Measurements from ENCODE around the gene DMRT3.

The DMRT3 gene

GRCh38 chr9:950139-950538, 26.3 kb upstream of the DMRT3 start:
- H3F3A ChIP-seq (ENCODE audit: control insufficient read depth, insufficient read depth): no peaks in the 10 kb centered on the region
- H3K27ac ChIP-seq (ENCODE audit: low read depth, low read length): no peak overlapping the region
- no peak overlapping the region for H3K4me3 ChIP-seq (ENCODE audit: low read length)
- no peaks in the 10 kb centered on the region for H3K9me3 ChIP-seq (ENCODE audit: control insufficient read depth, insufficient read depth, low read length)
- H3K4me2 ChIP-seq (ENCODE audit: low read length): no peak overlapping the region
- no peaks in the 10 kb centered on the region for H3K9me2 ChIP-seq (replicated peaks; ENCODE audit: control insufficient read depth, low read length)
- no peaks in the 10 kb centered on the region for H3K4me1 ChIP-seq (ENCODE audit: control insufficient read depth, low read length)
- no peaks in the 10 kb centered on the region for H4K20me1 ChIP-seq (ENCODE audit: control insufficient read depth, insufficient read depth, low read depth, low read length)
- no peaks in the 10 kb centered on the region for H3K79me2 ChIP-seq (ENCODE audit: control insufficient read depth, low read length)
- peaks cover 11% of the 10 kb centered on the region; the same call in 1 of the 2 replicates for H3K27me3 ChIP-seq (ENCODE audit: control insufficient read depth, low read length)
- H3K36me3 ChIP-seq (ENCODE audit: control insufficient read depth, low read length): no peaks in the 10 kb centered on the region
- no peak for TF ChIP-seq EZH2phosphoT487 (IDR thresholded peaks at IDR 0.05; ENCODE audit: borderline replicate concordance, low read length)
- TF ChIP-seq CTCF (IDR thresholded peaks at IDR 0.05; ENCODE audit: low read depth, low read length, poor library complexity, severe bottlenecking): no peak

- H3K9me2 ChIP-seq (replicated peaks; ENCODE audit: control insufficient read depth, low read length): no peaks in the 10 kb centered on the region
- H3K4me1 ChIP-seq (ENCODE audit: control insufficient read depth, low read length): no peaks in the 10 kb centered on the region
- peaks cover 11% of the 10 kb centered on the region; the same call in 1 of the 2 replicates for H3K27me3 ChIP-seq (ENCODE audit: control insufficient read depth, low read length)
- H3K9me3 ChIP-seq (ENCODE audit: control insufficient read depth, insufficient read depth, low read length): no peaks in the 10 kb centered on the region
- no peak overlapping the region for H3K27ac ChIP-seq (ENCODE audit: low read depth, low read length)
- TF ChIP-seq CTCF (IDR thresholded peaks at IDR 0.05; ENCODE audit: low read depth, low read length, poor library complexity, severe bottlenecking) (no peak), EZH2phosphoT487 (IDR thresholded peaks at IDR 0.05; ENCODE audit: borderline replicate concordance, low read length) (no peak)
- no peaks in the 10 kb centered on the region for H4K20me1 ChIP-seq (ENCODE audit: control insufficient read depth, insufficient read depth, low read depth, low read length)
- no peak overlapping the region for H3K4me3 ChIP-seq (ENCODE audit: low read length)
- no peaks in the 10 kb centered on the region for H3F3A ChIP-seq (ENCODE audit: control insufficient read depth, insufficient read depth)
- no peaks in the 10 kb centered on the region for H3K36me3 ChIP-seq (ENCODE audit: control insufficient read depth, low read length)
- H3K4me2 ChIP-seq (ENCODE audit: low read length): no peak overlapping the region
- no peaks in the 10 kb centered on the region for H3K79me2 ChIP-seq (ENCODE audit: control insufficient read depth, low read length)
Observed at GRCh38 chr9:952546-952945, 23.9 kb upstream of the DMRT3 start.

- Histone ChIP-seq H3K79me2 (ENCODE audit: control insufficient read depth, low read length) (no peaks in the 10 kb centered on the region), H4K20me1 (ENCODE audit: control insufficient read depth, insufficient read depth, low read depth, low read length) (no peaks in the 10 kb centered on the region), H3K4me1 (ENCODE audit: control insufficient read depth, low read length) (no peaks in the 10 kb centered on the region), H3K4me3 (ENCODE audit: low read length) (no peak overlapping the region), H3F3A (ENCODE audit: control insufficient read depth, insufficient read depth) (no peaks in the 10 kb centered on the region), H3K9me3 (ENCODE audit: control insufficient read depth, insufficient read depth, low read length) (no peaks in the 10 kb centered on the region), H3K9me2 (replicated peaks; ENCODE audit: control insufficient read depth, low read length) (no peaks in the 10 kb centered on the region), H3K36me3 (ENCODE audit: control insufficient read depth, low read length) (no peaks in the 10 kb centered on the region), H3K27me3 (ENCODE audit: control insufficient read depth, low read length) (peaks cover 6% of the 10 kb centered on the region; the same call in 1 of the 2 replicates), H3K27ac (ENCODE audit: low read depth, low read length) (no peak overlapping the region), H3K4me2 (ENCODE audit: low read length) (no peak overlapping the region)
- TF ChIP-seq CTCF (IDR thresholded peaks at IDR 0.05; ENCODE audit: low read depth, low read length, poor library complexity, severe bottlenecking): no peak
- TF ChIP-seq EZH2phosphoT487 (IDR thresholded peaks at IDR 0.05; ENCODE audit: borderline replicate concordance, low read length): no peak
Observed at GRCh38 chr9:959105-959504, 17.4 kb upstream of the DMRT3 start.
